ENCODE data around the gene NEUROD2.
A peak's percentile ranks its signal among the peaks of the same experiment; 100 is the strongest.

The NEUROD2 gene

GRCh38 chr17:39636927-39637736, 29.4 kb upstream of the NEUROD2 start, which contains the start of gene STARD3 (continued):
- TF ChIP-seq ZNF580 (tag by site-specific recombination; IDR thresholded peaks at IDR 0.05), result no peak; the same call in 1 of the 2 replicates
- no peak for TF ChIP-seq RBAK (tag by site-specific recombination; IDR thresholded peaks at IDR 0.05)
- peak; percentile 33; the same call in 1 of the 2 replicates for TF ChIP-seq ZNF398 (tag by site-specific recombination; IDR thresholded peaks at IDR 0.05)
- TF ChIP-seq ZNF391 (tag by site-specific recombination; IDR thresholded peaks at IDR 0.05; ENCODE audit: borderline replicate concordance, low read depth), result 0 out of 2 replicates have a peak, but pooled peaks have one; percentile 74
- TF ChIP-seq ZNF169 (tag by site-specific recombination; IDR thresholded peaks at IDR 0.05), result no peak
- peak; percentile 60; the same call in 1 of the 2 replicates for TF ChIP-seq ZNF24 (tag by site-specific recombination; IDR thresholded peaks at IDR 0.05)
- no peak for TF ChIP-seq BCL11B (tag by site-specific recombination; IDR thresholded peaks at IDR 0.05; ENCODE audit: low read depth)
- TF ChIP-seq ZFP3 (tag by site-specific recombination; IDR thresholded peaks at IDR 0.05; ENCODE audit: low read depth), result no peak
- no peak for TF ChIP-seq ZNF596 (tag by site-specific recombination; IDR thresholded peaks at IDR 0.05)
- no peak for TF ChIP-seq ZNF548 (tag by site-specific recombination; IDR thresholded peaks at IDR 0.05)
- no peak for TF ChIP-seq ZNF837 (tag by site-specific recombination; IDR thresholded peaks at IDR 0.05)
- no peak for TF ChIP-seq ZNF777 (tag by site-specific recombination; IDR thresholded peaks at IDR 0.05; ENCODE audit: borderline replicate concordance)
- TF ChIP-seq ZNF214 (tag by site-specific recombination; IDR thresholded peaks at IDR 0.05; ENCODE audit: borderline replicate concordance), result no peak
- TF ChIP-seq ZNF155 (tag by site-specific recombination; IDR thresholded peaks at IDR 0.05), result no peak
- TF ChIP-seq SCRT2 (tag by site-specific recombination; IDR thresholded peaks at IDR 0.05), result no peak; the same call in 1 of the 2 replicates
- TF ChIP-seq KLF16 (tag by site-specific recombination; IDR thresholded peaks at IDR 0.05), result peak; percentile 96
- peak; percentile 40; the same call in 1 of the 2 replicates for TF ChIP-seq GFI1B (tag by site-specific recombination; IDR thresholded peaks at IDR 0.05)
- no peak for TF ChIP-seq ZNF626 (tag by site-specific recombination; IDR thresholded peaks at IDR 0.05)
- no peak for TF ChIP-seq ZNF701 (tag by site-specific recombination; IDR thresholded peaks at IDR 0.05)
- peak; percentile 94 for TF ChIP-seq ZXDB (tag by site-specific recombination; IDR thresholded peaks at IDR 0.05)
- TF ChIP-seq ZNF670 (tag by site-specific recombination; IDR thresholded peaks at IDR 0.05; ENCODE audit: low read depth), result no peak
- no peak for TF ChIP-seq ZBTB44 (tag by site-specific recombination; IDR thresholded peaks at IDR 0.05)
- TF ChIP-seq ZNF280C (tag by site-specific recombination; IDR thresholded peaks at IDR 0.05), result no peak
- TF ChIP-seq ZFHX2 (tag by site-specific recombination; conservative IDR thresholded peaks at IDR 0.05), result peak; percentile 66
- peak; percentile 80; the same call in 1 of the 2 replicates for TF ChIP-seq ZNF221 (tag by site-specific recombination; IDR thresholded peaks at IDR 0.05; ENCODE audit: borderline replicate concordance)
- TF ChIP-seq GLIS2 (tag by site-specific recombination; IDR thresholded peaks at IDR 0.05), result peak; percentile 52; the same call in 1 of the 2 replicates
- no peak for TF ChIP-seq ZNF658 (tag by site-specific recombination; IDR thresholded peaks at IDR 0.05)
- TF ChIP-seq ZNF404 (tag by site-specific recombination; IDR thresholded peaks at IDR 0.05), result no peak
- TF ChIP-seq ZIC2 (tag by site-specific recombination; IDR thresholded peaks at IDR 0.05), result peak; percentile 28; the same call in 1 of the 2 replicates
- peak; percentile 90 for TF ChIP-seq ZFP69B (tag by site-specific recombination; IDR thresholded peaks at IDR 0.05)
- no peak for TF ChIP-seq ZNF112 (tag by site-specific recombination; IDR thresholded peaks at IDR 0.05)
- peak; percentile 70; the same call in 1 of the 2 replicates for TF ChIP-seq YY2 (tag by site-specific recombination; IDR thresholded peaks at IDR 0.05)
- TF ChIP-seq ZNF610 (tag by site-specific recombination; IDR thresholded peaks at IDR 0.05; ENCODE audit: borderline replicate concordance), result peak; percentile 71
- TF ChIP-seq ZNF747 (tag by site-specific recombination; IDR thresholded peaks at IDR 0.05), result no peak

All from HEK293 (cell line).